HG03571 (cell line): ENCODE data around the gene THSD7A.

ENCODE experiments used
- ATAC-seq: cut with Tn5 transposase; IDR thresholded peaks from one replicate; pipeline ENCODE4 v1.9.1; 2021; ENCODE audit not compliant: unreplicated experiment

Gene THSD7A

DNA sequence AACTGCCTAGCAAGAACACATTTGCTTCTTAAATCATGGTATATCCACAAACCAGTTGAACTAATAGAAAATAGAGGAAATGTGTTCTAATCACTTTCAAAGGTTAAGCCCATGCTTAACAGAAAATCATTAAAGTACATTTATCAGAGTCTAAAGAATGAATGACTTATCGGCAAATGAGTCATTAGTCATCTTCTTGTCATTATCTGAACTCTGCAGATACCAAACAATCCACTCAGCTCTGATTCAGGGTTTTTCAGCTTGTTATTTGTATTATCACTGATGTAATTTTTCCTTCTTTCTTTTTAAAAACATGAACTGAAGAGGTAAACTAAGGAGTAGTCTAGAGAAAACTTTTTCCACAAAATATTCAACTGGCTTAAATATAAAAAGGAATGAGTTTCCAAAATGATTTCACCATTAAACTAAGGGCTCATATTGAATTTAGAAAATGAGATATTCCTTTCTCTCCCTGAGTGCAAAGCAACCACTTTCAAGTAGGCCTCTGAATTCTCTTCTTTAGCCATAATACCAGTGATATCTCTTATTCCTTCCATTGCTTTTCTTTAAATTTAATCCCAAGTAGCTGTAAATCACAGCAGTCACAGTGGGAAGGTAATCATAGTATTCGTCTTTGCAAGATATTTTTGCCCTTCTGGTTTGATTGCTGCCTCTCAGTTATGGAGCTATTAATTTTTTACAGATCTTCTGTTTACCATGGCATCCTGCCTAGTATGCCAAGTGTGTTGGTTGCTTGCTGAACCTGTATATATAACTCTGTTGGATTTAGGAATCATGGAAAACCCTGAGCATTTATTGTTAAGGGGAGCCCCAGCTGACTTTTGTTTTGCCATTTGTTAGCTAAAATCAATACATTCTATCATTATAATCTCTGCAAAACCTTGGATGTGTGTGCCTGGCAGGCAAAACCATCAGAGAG is 125.1 kb downstream of the THSD7A start:
- no peak for ATAC-seq

DNA sequence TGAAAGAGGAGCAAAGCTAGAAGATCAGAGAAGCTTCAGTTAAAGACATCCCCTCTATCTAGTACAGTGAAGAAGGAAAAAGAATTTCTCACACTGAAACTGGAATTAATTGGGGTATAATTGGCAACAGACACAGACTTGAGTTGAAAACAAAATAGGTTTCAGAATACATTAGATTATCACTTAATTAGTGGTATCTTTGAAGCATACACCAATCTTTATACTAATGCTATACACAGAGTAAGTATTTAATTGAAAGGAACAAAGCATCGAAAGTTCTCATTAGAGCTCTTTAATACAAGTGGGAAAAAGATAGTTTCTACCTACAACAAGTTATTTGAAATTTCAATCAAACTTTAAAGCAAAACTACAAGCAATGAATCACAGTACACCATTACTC is 128.2 kb downstream of the THSD7A start:
- no peak for ATAC-seq

DNA sequence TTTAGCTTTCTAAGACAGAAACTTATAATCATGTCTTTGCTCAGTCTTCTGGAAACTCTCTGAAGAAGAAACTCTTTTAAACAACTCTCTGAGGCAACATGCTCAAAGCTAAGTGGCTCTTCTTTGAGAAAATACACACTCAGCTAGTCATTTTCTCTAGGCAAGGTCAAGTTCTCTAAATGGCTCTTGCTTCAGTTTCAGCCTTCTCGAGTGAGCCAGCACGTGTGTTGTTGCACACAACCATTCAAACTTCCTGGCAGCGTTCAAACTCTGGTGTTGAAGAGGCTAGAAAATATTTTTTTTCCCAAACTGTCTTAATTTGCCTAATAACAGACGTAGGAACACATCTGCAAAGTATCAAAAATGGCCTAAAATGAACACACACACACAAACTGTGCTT is 129.1 kb downstream of the THSD7A start:
- no peak for ATAC-seq

DNA sequence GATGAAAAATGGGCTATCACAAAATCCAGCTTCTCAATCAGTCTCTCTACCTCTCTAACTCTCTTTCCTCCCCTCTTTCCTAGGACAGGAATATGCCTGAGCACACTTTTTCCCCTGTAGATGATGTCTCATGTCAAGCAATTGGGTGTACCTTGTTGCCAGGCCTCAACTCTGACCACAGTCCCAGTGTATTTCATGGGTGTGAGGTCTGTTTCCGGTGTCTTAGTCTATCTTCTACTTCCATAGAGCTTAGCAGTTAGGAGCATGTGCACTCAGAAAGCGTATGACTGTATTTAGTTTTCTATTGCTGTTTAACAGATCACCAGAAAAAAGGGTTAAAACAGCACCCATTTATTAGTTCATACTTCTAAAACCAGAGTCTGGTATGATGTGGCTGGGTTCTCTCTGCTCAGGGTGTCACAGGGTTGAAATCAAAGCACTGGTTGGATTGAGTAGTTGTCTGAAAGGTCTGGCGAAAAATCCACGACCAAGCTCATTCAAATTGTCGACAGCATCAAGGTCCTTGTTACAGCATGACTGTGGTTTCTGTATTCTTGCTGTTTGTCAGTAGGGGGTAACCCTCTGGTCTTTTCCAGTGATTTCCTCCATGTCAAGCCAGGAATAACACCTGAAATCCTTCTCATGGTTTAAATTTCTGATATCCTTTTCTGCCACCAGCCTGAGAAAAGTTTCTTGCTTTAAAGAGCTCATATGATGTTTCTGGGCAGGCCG is 130.0 kb downstream of the THSD7A start:
- no peak for ATAC-seq

DNA sequence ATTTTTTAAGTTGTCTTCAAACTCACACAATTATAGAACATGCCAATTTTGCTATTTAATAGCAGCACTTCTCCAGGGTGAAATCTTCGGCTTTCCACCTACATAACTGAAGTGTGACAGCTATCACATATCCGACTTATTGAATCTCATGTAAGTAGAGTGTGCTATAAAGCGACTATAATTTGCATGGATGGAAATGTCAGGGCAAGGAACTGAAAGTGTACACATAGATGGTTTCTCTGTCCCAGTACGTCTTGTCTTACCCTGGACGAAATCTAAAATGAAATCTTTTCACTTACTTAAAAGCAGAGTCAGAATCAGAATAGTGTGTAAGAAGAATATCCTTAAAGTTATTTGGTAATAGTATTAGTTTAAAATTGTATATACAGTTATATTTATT is 132.3 kb downstream of the THSD7A start:
- no peak for ATAC-seq

DNA sequence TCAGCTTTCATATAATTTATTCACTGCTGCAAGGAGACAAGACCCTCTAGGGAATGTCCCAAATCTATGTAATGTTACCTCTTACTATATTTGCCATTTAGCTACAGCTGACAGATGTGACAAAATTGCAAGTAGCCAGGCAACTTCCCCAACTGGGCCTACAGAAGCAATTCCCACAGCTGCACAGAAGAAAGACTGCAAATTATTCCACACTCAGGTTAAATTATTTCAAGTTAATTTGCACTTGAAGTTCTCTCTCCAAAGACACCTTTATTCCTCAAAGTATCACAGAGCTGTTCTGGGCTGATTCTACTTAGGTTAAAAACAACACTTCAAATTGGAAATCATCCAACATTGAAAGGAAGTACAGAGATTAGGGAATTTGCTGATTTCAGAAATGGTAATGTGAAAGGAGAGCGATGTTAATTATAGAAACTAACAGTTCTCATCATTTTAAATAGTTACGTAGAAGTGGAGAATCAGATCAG is 133.6 kb downstream of the THSD7A start:
- no peak for ATAC-seq

DNA sequence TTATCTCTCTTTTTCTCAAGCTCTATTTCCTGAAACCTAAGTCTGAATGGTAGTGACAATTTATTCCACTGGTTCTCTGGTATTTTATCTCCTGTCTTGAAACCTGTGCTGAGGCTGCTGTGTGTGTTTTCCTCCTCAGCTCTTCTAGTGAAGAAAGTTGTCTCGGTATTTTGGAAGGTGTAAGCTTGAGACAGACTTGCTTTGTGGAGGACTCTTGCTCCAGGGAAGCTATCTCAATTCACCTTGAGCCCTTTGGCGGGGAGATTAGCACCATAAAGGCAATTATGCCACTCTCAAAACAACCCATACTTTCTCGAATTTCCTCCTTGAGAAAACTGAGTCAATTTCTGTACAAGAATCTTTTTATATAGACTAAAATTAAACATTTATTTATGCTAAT is 141.6 kb downstream of the THSD7A start:
- no peak for ATAC-seq

DNA sequence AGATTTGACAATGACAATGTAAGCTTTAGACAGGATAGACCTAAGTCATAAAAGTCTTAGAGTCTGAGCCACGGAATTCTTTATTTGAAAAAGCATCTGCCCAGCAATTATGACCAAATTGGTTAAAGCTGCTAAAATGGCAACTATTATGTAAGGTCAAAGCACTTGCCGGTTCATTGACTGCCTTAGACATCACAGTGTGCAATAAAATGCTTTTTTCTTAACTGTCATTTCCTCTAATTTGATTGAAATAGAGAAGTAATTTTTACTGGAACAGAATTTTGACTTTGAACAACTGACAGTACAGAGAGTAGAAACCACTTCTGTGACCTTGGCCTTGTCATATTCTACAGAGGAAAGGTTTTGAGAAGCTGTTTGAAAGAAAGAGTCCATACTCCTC is 142.9 kb downstream of the THSD7A start:
- no peak for ATAC-seq

DNA sequence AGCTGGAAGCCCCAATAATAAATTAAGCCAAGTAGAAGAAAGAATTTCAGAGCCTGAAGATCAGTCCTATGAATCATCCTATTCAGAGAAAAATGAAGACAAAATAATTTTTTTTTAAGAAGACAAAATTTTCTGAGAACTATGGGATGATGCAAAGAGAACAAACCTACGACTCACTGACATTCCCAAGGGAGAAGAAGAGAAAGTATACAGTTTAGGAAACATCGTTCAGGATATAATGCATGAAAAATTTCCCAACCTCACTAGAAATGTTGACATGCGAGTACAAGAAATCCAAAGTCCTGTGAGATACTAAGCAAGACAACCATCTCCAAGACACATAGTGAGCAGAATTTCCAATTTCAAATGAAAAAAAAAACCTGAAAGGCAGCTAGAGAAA is 150.5 kb downstream of the THSD7A start:
- no peak for ATAC-seq

DNA sequence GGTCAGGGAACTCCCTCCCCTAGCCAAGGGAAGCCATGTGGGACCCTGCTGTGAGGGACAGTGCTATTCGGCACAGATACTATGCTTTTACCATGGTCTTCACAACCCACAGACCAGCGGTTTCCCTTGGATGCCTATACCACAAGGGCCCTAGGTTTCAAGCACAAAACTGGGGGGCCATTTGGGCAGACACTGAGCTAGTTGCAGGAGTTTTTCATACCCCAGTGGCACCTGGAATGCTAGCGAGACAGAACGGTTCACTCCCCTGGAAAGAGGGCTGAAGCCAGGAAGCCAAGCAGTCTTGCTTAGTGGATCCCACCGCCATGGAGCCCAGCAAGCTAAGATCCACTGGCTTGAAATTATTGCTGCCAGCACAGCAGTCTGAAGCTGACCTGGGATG is 156.8 kb downstream of the THSD7A start:
- no peak for ATAC-seq

DNA sequence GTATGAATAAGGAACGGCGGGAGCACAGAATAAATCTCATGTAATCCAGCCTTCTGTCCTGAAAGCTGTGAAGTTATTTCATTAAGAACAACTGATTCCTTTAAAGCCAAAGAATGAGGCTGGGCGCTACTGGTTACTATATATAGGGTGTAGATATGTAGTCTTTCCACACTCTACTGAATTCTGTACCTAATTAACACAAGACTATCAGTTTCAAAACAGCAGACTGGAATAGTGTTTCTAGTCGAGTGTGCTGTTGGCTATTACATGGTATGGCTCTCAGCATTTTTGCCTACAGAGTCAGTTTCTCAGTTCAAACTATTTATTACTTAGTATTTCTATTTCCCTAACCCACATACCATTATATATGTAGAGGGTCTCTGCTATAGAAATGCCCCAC is 163.3 kb downstream of the THSD7A start:
- ATAC-seq = no peak

DNA sequence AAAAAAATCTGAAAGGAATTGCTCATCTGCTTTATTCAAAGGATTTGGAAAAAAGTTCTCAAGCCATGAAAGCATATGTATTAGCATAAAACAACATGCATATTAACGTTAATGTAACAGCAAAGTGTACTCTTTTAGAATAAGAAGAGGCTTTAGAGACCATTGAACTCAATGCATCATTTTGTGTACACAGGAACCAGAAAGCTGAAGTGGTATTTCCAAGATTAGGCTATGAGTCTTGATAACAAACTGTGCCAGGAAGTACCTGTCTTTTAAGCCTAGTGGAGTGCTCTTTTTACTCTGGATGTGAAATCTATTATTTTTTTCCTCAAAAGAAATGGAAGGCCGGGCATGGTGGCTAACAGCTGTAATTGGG is 164.2 kb downstream of the THSD7A start:
- no peak for ATAC-seq

DNA sequence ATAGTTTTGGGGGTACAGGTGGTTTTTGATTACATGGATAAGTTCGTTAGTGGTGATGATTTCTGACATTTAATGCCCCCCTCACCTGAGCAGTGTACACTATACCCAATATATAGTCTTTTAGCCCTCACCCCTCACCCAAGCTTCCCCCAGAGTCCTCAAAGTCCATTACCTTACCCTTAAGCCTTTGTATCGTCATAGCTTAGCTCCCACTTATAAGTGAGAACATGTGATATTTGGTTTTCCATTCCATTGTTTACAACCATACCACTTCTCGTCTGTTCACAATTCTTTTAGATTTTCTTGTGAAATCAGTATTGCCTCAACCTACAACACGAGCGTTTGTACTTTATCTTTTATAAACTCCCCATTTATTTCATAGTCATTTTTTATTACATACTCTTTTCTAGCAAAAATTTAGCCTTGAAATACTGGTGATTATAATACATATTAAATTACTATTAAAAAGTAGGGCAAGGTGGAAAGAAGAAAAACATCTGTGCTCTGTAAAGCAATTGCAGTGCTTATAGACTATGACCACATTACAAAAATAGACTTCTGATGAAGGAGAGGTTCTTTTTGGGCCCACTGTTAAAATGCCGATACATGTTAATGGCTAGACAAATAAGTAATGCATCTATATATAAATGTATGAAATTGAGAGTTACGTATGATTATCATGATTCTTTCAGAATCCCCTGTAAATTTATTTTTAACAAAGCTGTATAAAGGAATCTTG is 164.8 kb downstream of the THSD7A start:
- no peak for ATAC-seq

DNA sequence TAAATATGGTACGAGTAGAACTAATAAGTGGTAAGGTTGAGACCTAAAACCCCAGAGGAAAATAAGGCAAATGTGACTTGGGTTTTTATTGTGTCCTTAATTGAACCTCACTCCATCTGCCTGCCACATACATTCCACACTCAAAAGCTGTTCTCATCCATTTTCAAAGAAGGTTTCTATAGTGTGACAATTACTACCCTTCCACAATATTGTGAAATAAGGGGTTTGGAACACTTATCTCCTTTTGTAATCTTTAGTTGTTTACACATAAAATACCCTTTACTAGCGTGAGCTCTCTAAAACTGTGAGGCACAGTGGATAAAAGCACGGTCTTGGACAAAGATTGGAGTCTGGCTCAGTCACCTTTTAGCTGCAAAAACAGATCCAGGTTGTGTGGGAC is 166.6 kb downstream of the THSD7A start:
- no peak for ATAC-seq

DNA sequence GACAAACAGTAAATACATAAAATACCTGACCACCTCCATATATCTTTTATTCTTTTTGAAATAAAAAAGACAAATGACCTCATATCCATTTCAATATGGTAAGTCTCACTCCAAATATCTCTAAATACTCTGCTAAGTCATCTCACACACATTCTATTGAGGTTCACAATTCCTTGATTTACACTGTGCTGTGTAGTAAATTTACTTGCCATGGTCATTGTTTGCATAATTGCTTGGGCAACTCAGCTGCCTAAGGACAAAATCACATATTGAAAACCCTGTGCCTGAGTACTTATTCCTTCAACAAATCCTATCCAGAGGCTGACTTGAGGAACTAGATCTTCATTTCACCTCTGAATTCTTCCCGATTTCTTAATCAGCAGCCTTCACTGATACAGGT is 176.4 kb downstream of the THSD7A start:
- ATAC-seq = no peak

DNA sequence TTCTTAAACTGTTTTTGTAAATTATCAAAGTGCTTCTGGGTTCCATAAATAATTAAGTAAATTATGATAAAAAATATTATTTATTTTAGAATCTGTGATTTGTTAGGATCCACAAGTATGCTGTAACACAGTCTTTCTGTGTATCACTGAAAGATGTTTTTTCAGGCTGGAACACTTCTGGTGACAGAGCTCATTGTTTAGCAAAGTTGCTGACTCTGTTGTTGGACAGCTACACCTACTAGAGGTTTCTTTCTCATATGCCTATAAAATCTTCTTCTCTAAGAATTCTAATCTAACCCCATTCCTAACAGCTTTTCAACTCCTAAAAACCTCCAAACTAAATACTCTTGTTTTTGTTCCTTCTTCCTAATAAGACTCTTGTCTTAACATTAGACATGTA is 176.8 kb downstream of the THSD7A start:
- no peak for ATAC-seq

DNA sequence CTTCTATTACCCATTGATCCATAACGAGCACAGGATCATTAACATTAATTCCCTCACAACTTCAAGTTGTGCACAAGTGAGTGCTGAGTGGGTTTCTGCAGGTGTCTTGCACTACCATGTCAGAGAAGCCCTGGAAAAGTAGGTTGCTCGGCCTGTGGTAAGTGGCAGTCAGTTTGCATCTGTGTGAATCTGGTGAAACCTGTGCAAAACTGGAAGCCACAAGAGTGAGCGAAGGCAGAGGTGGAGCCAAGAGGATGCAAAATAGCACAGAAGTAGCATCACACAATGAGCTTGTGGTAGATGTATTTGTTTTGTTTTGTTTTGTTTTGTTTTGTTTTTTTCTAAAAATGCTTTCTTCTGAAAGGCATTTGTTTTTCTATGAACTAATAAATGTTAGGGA is 181.5 kb downstream of the THSD7A start:
- ATAC-seq = no peak

DNA sequence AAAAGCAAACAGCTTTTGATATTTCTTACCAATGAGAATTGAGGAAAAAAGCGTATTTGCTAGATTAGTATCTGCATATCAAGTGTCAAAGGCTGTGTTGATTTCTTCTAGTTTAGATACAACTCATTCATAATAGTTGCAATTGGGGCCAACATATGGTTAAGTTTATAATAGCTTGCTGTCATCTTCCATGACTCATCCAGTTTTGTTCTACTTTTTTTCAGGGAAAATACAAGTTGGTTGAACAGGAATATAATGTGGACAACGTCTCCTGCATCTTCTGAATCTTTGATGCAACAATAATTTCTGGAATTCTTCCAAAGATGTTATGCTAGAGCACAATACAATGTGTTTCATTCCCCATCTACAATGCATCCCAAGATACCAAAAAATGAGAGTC is 182.0 kb downstream of the THSD7A start:
- no peak for ATAC-seq

DNA sequence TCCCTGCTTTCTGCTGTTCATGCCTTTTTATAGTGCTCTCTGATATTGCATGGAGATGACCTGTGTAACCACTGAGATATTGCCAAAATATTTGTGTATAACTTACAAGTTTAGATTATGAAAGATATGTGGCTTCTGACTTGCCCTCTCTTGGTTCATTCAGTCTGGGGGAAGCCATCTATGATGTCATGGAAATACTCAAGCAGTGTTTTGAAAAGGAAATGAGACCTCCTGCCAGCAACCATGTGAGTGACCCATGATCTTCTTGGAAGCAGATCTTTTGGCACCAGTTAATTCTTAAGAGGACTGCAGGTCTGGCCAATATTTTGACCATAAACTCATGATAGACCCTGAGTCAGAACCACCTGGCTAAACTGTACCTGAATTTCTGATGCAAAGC is 183.0 kb downstream of the THSD7A start:
- no peak for ATAC-seq

DNA sequence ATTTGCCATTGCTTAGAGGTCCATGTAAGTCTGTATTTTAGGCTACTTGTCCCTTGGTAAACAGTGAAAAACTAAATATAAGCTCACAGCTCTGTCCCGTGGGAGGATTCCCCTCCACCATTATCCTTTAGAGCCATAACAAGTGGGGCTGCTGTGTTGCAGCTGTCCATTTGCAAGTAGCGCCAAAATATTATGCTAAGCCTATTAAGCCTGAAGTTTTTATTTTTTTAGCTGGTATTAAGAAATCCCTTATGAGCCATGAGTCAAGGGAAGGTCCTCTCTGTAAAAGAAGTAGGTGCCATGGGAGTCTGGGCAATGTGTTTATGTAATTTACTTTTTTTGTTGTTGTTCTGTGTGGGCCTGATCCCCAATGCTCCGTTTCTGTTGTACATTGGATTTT is 183.9 kb downstream of the THSD7A start:
- ATAC-seq = no peak

DNA sequence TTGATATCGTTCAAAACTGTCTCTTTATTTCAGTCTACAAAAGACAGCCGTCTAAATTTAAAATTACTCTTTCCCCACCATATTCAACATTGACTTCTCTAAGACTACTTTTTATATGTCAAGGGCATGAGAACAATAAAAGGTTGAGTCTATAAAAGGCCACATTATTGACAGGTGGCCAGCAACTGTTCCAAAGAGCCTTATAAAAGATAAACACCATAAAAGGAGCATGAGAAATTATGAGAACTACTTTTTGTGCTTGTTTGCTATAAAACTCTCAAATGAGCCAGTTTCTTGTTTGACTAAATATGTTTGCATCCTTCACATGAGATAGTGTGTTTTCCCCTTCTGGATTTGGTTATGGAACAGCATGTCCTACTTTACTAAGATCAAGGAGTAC is 189.2 kb downstream of the THSD7A start:
- ATAC-seq = no peak

DNA sequence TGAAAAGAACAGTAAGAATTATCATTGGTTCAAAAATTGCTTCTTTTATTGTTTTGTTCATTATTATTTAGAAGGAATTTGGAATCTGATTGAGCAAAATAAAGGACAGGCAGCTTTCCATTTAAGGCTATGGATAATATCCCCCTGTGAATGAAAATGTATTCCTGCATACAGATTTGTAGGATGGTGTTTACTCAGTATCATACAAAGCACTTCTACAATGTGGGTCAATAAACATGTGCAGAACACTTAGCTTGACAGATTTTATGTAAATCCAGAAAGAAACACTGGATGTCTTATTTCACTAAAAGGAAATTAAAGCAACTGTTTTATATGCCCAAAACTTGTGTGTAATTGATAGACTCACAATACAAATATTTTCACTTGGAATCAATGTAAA is 189.7 kb downstream of the THSD7A start:
- ATAC-seq = no peak
